Muscle of leg (tissue), 16 donors: Measurements from ENCODE around the gene ANKRD55. TPM values are rescaled to one million over a fixed set of nuclear protein-coding genes. Genes with fewer than 3 reads are reported as not detected.

Experiments
- DNase-seq: peaks from one replicate; pipeline ENCODE4 v3.0.0; 2013
- H3K27ac ChIP-seq: one replicate; pipeline ENCODE4 v1.5.1; 2013; ENCODE audit warnings: mild to moderate bottlenecking, low read length, control low read depth
- H3K27me3 ChIP-seq: one replicate; pipeline ENCODE4 v1.6.1; 2013; ENCODE audit warnings: low read length; ENCODE audit not compliant: control insufficient read depth, insufficient read depth
- H3K36me3 ChIP-seq: one replicate; pipeline ENCODE4 v1.6.1; 2013; ENCODE audit warnings: low read length; ENCODE audit not compliant: control insufficient read depth, insufficient read depth
- H3K4me1 ChIP-seq: one replicate; pipeline ENCODE4 v1.6.1; 2013; ENCODE audit warnings: low read length; ENCODE audit not compliant: control insufficient read depth, insufficient read depth
- H3K4me3 ChIP-seq: one replicate; pipeline ENCODE4 v1.5.1; 2013; ENCODE audit warnings: low read length, control low read depth
- H3K9me3 ChIP-seq: replicated peaks from 2 replicates; pipeline ENCODE4 v1.6.1; 2013; ENCODE audit warnings: low read depth, low read length; ENCODE audit not compliant: control insufficient read depth
- WGBS: methylation state at CpG from one replicate; pipeline ENCODE4 v1.1.5; 2013; ENCODE audit warnings: missing lambda C conversion rate; ENCODE audit not compliant: insufficient coverage; 5-methylcytosine and 5-hydroxymethylcytosine counted together
- long read RNA-seq, 11 donors: transcript quantifications; one replicate each; lab custom pipeline, GENCODE V29; 2026
- polyA plus RNA-seq, 8 donors: library from polyadenylated mRNA; unstranded; fragments of 120-200 nt; gene quantifications; one replicate each; pipeline versions ENCODE4 v1.2.1 to v1.2.3, GENCODE V29; 2013; ENCODE audit warnings: inconsistent platforms in 1 of 8, low replicate concordance in 1 of 8; ENCODE audit not compliant: insufficient read length in 8 of 8, insufficient read depth in 1 of 8
- total RNA-seq: library from RNA; stranded (reverse); fragments of 120-200 nt; gene quantifications from one replicate; pipeline ENCODE4 v1.2.4, GENCODE V29; 2013

Gene ANKRD55
- total RNA-seq (not detected), polyA plus RNA-seq (1 to 10 TPM in 1 of 8 donors, under 1 TPM in 7; 0.19 to 1.0 (median 0.32) TPM)
- long read RNA-seq, donor 1: 0 reads
- long read RNA-seq, donor 2: 0 reads
- long read RNA-seq, donor 3: 0 reads
- long read RNA-seq, donor 4: 0 reads
- long read RNA-seq, donor 5: 0 reads
- long read RNA-seq, donor 6: 0 reads
- long read RNA-seq, donor 7: 0 reads
- long read RNA-seq, donor 8: 0 reads
- long read RNA-seq, donor 9: 0 reads
- long read RNA-seq, donor 10: 0 reads
- long read RNA-seq, donor 11: 0 reads

DNA sequence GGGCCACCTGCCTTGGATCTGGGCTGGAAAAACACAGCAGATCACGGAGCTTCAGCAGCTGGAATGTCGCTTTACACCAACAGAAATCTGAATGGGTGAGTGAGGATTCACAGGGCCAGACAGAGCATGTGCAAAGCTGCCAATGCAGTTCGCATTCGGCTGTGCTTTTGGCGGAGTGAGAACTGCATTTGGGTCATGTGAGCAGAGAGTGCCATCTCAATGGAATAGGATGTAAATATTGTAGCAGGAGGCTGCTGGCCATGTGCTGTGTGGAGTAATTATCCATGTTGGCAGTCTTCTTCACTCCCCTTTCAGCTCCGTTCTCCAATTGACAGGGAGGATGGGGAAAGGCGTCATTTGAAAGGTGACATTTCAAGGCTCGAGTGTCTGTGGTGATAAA lies at the start of gene ANKRD55:
TSS of gene ANKRD55 (minus strand) at position 101 of the 400 bp plus-strand sequence. CDS start 417 bp downstream, outside the sequence.
- Histone ChIP-seq H3K27me3 (peaks cover 5% of the 10 kb centered on the region), H3K4me3 (no peak within 1 kb of the TSS), H3K36me3 (no peaks in the 10 kb centered on the region), H3K9me3 (no peaks in the 10 kb centered on the region), H3K4me1 (no peaks in the 10 kb centered on the region), H3K27ac (no peak within 1 kb of the TSS)
- DNase-seq: peak; percentile 64
- 9% methylated on average over 5 of the region's 8 CpGs for WGBS

- Histone ChIP-seq H3K4me1 (peaks cover 17% of the 10 kb centered on the region), H3K4me3 (no peak overlapping the region), H3K27me3 (no peaks in the 10 kb centered on the region), H3K9me3 (no peaks in the 10 kb centered on the region), H3K27ac (no peak overlapping the region), H3K36me3 (no peaks in the 10 kb centered on the region)
- no peak for DNase-seq
- no CpG with 5 or more reads among the region's 1 CpG for WGBS
Measured at GRCh38 chr5:56282216-56282615, 49.1 kb upstream of the ANKRD55 start.

- Histone ChIP-seq H3K27ac (no peak overlapping the region), H3K36me3 (no peaks in the 10 kb centered on the region), H3K4me1 (peaks cover 17% of the 10 kb centered on the region), H3K27me3 (no peaks in the 10 kb centered on the region), H3K9me3 (no peaks in the 10 kb centered on the region), H3K4me3 (no peak overlapping the region)
- no CpG with 5 or more reads among the region's 5 CpGs for WGBS
- no peak for DNase-seq
Measured at GRCh38 chr5:56281489-56282165, 48.5 kb upstream of the ANKRD55 start.

GRCh38 chr5:56279979-56280378 lies 46.8 kb upstream of the ANKRD55 start:
- Histone ChIP-seq H3K9me3 (no peaks in the 10 kb centered on the region), H3K27ac (no peak overlapping the region), H3K4me3 (no peak overlapping the region), H3K4me1 (peaks cover 17% of the 10 kb centered on the region), H3K27me3 (no peaks in the 10 kb centered on the region), H3K36me3 (no peaks in the 10 kb centered on the region)
- WGBS: 83% methylated on average over 1 of the region's 2 CpGs
- peak; percentile 42 for DNase-seq

GRCh38 chr5:56279291-56279690 lies 46.2 kb upstream of the ANKRD55 start:
- Histone ChIP-seq H3K4me1 (peaks cover 17% of the 10 kb centered on the region), H3K27me3 (no peaks in the 10 kb centered on the region), H3K36me3 (no peaks in the 10 kb centered on the region), H3K9me3 (no peaks in the 10 kb centered on the region), H3K4me3 (no peak overlapping the region), H3K27ac (peak overlapping the region; percentile 6)
- DNase-seq: peak; percentile 44
- 42% methylated on average over 2 of the region's 6 CpGs for WGBS

GRCh38 chr5:56278335-56278753 lies 45.2 kb upstream of the ANKRD55 start:
- Histone ChIP-seq H3K4me1 (peaks cover 17% of the 10 kb centered on the region), H3K27me3 (no peaks in the 10 kb centered on the region), H3K4me3 (no peak overlapping the region), H3K9me3 (no peaks in the 10 kb centered on the region), H3K36me3 (no peaks in the 10 kb centered on the region), H3K27ac (no peak overlapping the region)
- WGBS: 54% methylated on average over 3 of the region's 7 CpGs
- DNase-seq: no peak

GRCh38 chr5:56277573-56277972 lies 44.4 kb upstream of the ANKRD55 start:
- Histone ChIP-seq H3K9me3 (no peaks in the 10 kb centered on the region), H3K36me3 (no peaks in the 10 kb centered on the region), H3K4me1 (peaks cover 17% of the 10 kb centered on the region), H3K27ac (no peak overlapping the region), H3K27me3 (no peaks in the 10 kb centered on the region), H3K4me3 (no peak overlapping the region)
- no peak for DNase-seq
- WGBS: 90% methylated on average over 2 of the region's 2 CpGs

DNA sequence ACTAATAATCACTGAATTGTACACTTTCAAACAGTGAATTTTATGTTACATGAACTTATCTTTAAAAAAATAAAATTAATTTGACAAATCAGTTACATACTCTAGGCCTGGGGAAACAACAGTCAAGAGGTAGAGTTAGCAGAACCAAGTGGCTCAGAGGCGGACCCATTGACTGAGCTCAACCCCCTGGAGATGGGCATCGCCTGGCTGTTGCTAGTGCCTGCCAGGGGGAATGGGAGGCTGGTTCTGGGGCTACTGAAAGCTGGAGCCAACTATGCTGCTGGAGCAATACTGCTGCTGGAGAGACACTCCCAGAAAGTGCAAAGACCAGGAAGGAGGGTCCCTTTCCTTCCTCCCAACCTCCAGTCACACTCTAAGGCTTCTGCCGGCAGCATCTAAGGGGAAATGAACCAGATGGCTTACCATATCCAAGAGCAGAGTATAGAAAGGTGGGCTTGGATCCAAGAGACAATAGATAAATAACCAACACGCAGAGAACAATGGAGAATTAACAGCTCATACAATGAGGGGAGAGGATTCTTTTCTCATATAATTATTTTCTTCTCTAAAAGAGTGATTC lies 40.3 kb upstream of the ANKRD55 start:
- peaks cover 3% of the 10 kb centered on the region for H3K4me1 ChIP-seq
- no peaks in the 10 kb centered on the region for H3K36me3 ChIP-seq
- DNase-seq: peak; percentile 8
- WGBS: no CpG with 5 or more reads among the region's 4 CpGs
- H3K27ac ChIP-seq: no peak overlapping the region
- H3K4me3 ChIP-seq: no peak overlapping the region
- H3K27me3 ChIP-seq: no peaks in the 10 kb centered on the region
- H3K9me3 ChIP-seq: no peaks in the 10 kb centered on the region

- H3K4me1 ChIP-seq: no peaks in the 10 kb centered on the region
- no peak for DNase-seq
- no peak overlapping the region for H3K27ac ChIP-seq
- no CpG with 5 or more reads among the region's 2 CpGs for WGBS
- no peaks in the 10 kb centered on the region for H3K27me3 ChIP-seq
- no peaks in the 10 kb centered on the region for H3K36me3 ChIP-seq
- H3K9me3 ChIP-seq: no peaks in the 10 kb centered on the region
- H3K4me3 ChIP-seq: no peak overlapping the region
Measured at GRCh38 chr5:56272765-56273164, 39.6 kb upstream of the ANKRD55 start.

- H3K4me3 ChIP-seq: no peak overlapping the region
- no peaks in the 10 kb centered on the region for H3K4me1 ChIP-seq
- 26% methylated on average over 3 of the region's 6 CpGs for WGBS
- H3K9me3 ChIP-seq: no peaks in the 10 kb centered on the region
- peak; percentile 90 for DNase-seq
- H3K36me3 ChIP-seq: no peaks in the 10 kb centered on the region
- H3K27me3 ChIP-seq: no peaks in the 10 kb centered on the region
- no peak overlapping the region for H3K27ac ChIP-seq
Measured at GRCh38 chr5:56270568-56271392, 37.6 kb upstream of the ANKRD55 start.
